Keratinocyte (primary cell): ENCODE data around the gene CCND2. TPM values are rescaled to one million over a fixed set of nuclear protein-coding genes. Genes with fewer than 3 reads are reported as not detected.

ENCODE experiments used
- DNase-seq: peaks from one replicate; pipeline ENCODE4 v3.0.0-alpha.2; 2011; ENCODE audit warnings: low read depth, missing footprints, low spot score
- FAIRE-seq: peaks from 2 replicates; lab custom pipeline; 2011; peaks lifted over from hg19 to GRCh38; lab: Jason Lieb, UNC
- H2AFZ ChIP-seq: 2 replicates; pipeline ENCODE4 v1.6.0; 2012; ENCODE audit warnings: low read length, control low read depth, inconsistent platforms; ENCODE audit not compliant: control insufficient read depth
- H3K27ac ChIP-seq: 2 replicates; pipeline ENCODE4 v1.5.1; 2011; ENCODE audit warnings: low read length; ENCODE audit not compliant: control insufficient read depth, insufficient read depth
- H3K27me3 ChIP-seq: 3 replicates; pipeline ENCODE4 v1.6.0; 2011; ENCODE audit warnings: low read length; ENCODE audit not compliant: control insufficient read depth, insufficient read depth; ENCODE audit errors: extremely low read depth
- H3K36me3 ChIP-seq, 2 experiments: 2 replicates in 1 of 2; 3 replicates in 1 of 2; pipeline ENCODE4 v1.5.1; 2011; ENCODE audit warnings: low read length in 2 of 2, mild to moderate bottlenecking in 1 of 2; ENCODE audit not compliant: control insufficient read depth in 2 of 2, insufficient read depth in 2 of 2; ENCODE audit errors: extremely low read depth in 1 of 2
- H3K4me1 ChIP-seq: 3 replicates; pipeline ENCODE4 v1.5.1; 2011; ENCODE audit warnings: low read length; ENCODE audit not compliant: control insufficient read depth, insufficient read depth; ENCODE audit errors: extremely low read depth
- H3K4me2 ChIP-seq: 3 replicates; pipeline ENCODE4 v1.6.0; 2011; ENCODE audit warnings: low read depth, low read length; ENCODE audit not compliant: control insufficient read depth, insufficient read depth; ENCODE audit errors: extremely low read depth
- H3K4me3 ChIP-seq, 3 experiments: fragments of 200-600 bp in 1 of 3; sonication (generic) in 1 of 3; 2 replicates in 2 of 3; 3 replicates in 1 of 3; pipeline ENCODE4 v1.5.1; 2011 to 2016; ENCODE audit warnings: low read length in 3 of 3, mild to moderate bottlenecking in 3 of 3, control low read depth in 2 of 3, inconsistent platforms in 1 of 3, low read depth in 1 of 3, mixed read lengths in 1 of 3, mixed run types in 1 of 3, moderate library complexity in 1 of 3; ENCODE audit not compliant: control insufficient read depth in 2 of 3, insufficient read depth in 2 of 3; ENCODE audit errors: extremely low read depth in 1 of 3
- H3K79me2 ChIP-seq: 2 replicates; pipeline ENCODE4 v1.6.0; 2012; ENCODE audit warnings: low read length; ENCODE audit not compliant: control insufficient read depth, insufficient read depth
- H3K9ac ChIP-seq: 3 replicates; pipeline ENCODE4 v1.6.0; 2011; ENCODE audit warnings: low read length; ENCODE audit not compliant: control insufficient read depth, insufficient read depth; ENCODE audit errors: extremely low read depth
- H3K9me1 ChIP-seq: 3 replicates; pipeline ENCODE4 v1.6.0; 2011; ENCODE audit warnings: low read length; ENCODE audit not compliant: control insufficient read depth, insufficient read depth; ENCODE audit errors: extremely low read depth
- H3K9me3 ChIP-seq: 2 replicates; pipeline ENCODE4 v1.5.1; 2012; ENCODE audit warnings: low read depth, low read length; ENCODE audit not compliant: control insufficient read depth
- H4K20me1 ChIP-seq: 3 replicates; pipeline ENCODE4 v1.6.0; 2011; ENCODE audit warnings: low read length; ENCODE audit not compliant: control insufficient read depth, insufficient read depth; ENCODE audit errors: extremely low read depth
- CTCF ChIP-seq, 3 experiments: IDR thresholded peaks in 1 of 3; conservative IDR thresholded peaks in 1 of 3; optimal IDR thresholded peaks in 1 of 3; 2 replicates in 2 of 3; 3 replicates in 1 of 3; pipeline versions ENCODE3 to v1.5.1; 2011; ENCODE audit warnings: low read length in 3 of 3, mild to moderate bottlenecking in 3 of 3, moderate library complexity in 2 of 3, control low read depth in 1 of 3, inconsistent platforms in 1 of 3; ENCODE audit not compliant: insufficient read depth in 2 of 3; ENCODE audit errors: extremely low read depth in 1 of 3
- EZH2 ChIP-seq: IDR thresholded peaks from one replicate; pipeline ENCODE4 v1.6.1; 2012; ENCODE audit warnings: inconsistent platforms, mild to moderate bottlenecking, low read length, moderate library complexity
- dilution Hi-C: fragments of 300-500 bp; cut with MboI; formaldehyde crosslinking; loops from one replicate; pipeline ENCODE4 v1.7.0; 2020; ENCODE audit warnings: low sequenced_read_pairs; ENCODE audit not compliant: extremely low pct_ligation_motif_present
- polyA plus RNA-seq, 5 experiments: library from polyadenylated mRNA; depleted of rRNA in 3 of 5; stranded (reverse) in 3 of 5; stranded (forward) in 1 of 5; unstranded in 1 of 5; fragments of >200 nt; gene quantifications; 1 replicate in 1 of 5; 2 replicates in 3 of 5; 3 replicates in 1 of 5; pipeline versions ENCODE4 v1.2.1 to v1.2.3, GENCODE V29; 2011 to 2012; ENCODE audit warnings: missing spikeins in 2 of 5, low read depth in 1 of 5, low replicate concordance in 1 of 5

The CCND2 gene
- polyA plus RNA-seq, 1 donor (not counting 4 experiments of a cell fraction or from before 2014, with no cell fraction given): 324 TPM

- H3K27me3 ChIP-seq: peaks cover 26% of the 10 kb centered on the region
- peak overlapping the region; percentile 41 for H2AFZ ChIP-seq
- H3K4me1 ChIP-seq: peaks cover 32% of the 10 kb centered on the region
Measured at GRCh38 chr12:4270831-4271716, 2.5 kb upstream of the CCND2 start.

GRCh38 chr12:4271717-4272423, 1.7 kb upstream of the CCND2 start:
- H3K36me3 ChIP-seq: peaks cover 5 to 13% of the 10 kb centered on the region in 2 experiments
- peak overlapping the region; percentile 98 for H3K9ac ChIP-seq
- no peaks in the 10 kb centered on the region for H3K9me3 ChIP-seq
- peak overlapping the region; percentile 93 for H3K27ac ChIP-seq
- FAIRE-seq (peak; percentile 52), DNase-seq (peak; percentile 68)
- TF ChIP-seq CTCF (optimal IDR thresholded peaks at IDR 0.05 in 1 of 3, IDR thresholded peaks at IDR 0.05 in 1 of 3, conservative IDR thresholded peaks at IDR 0.05 in 1 of 3; ENCODE audit: extremely low read depth in 1 of 3, insufficient read depth in 2 of 3, low read length in 3 of 3) (no peak), EZH2 (no peak)
- H4K20me1 ChIP-seq: peaks cover 5% of the 10 kb centered on the region
- peaks cover 20% of the 10 kb centered on the region for H3K27me3 ChIP-seq
- H3K4me2 ChIP-seq: peak overlapping the region; percentile 97
- peaks cover 40% of the 10 kb centered on the region for H3K4me1 ChIP-seq
- H2AFZ ChIP-seq: peak overlapping the region; percentile 60
- H3K4me3 ChIP-seq: peak overlapping the region; percentile 68 to 94 (median 75)
- H3K79me2 ChIP-seq: peaks cover 34% of the 10 kb centered on the region
- dilution Hi-C loops: no loop called here
- H3K9me1 ChIP-seq: no peaks in the 10 kb centered on the region

More at GRCh38 chr12:4270831-4271716, 2.5 kb upstream of the CCND2 start:
- H3K79me2 ChIP-seq: peaks cover 26% of the 10 kb centered on the region
- H3K27ac ChIP-seq: peak overlapping the region; percentile 93
- H3K9me1 ChIP-seq: no peaks in the 10 kb centered on the region
- peak; percentile 53 for FAIRE-seq
- H3K36me3 ChIP-seq: peaks cover 1 to 6% of the 10 kb centered on the region in 2 experiments
- no peaks in the 10 kb centered on the region for H3K9me3 ChIP-seq
- dilution Hi-C loops: no loop called here
- TF ChIP-seq EZH2: no peak
- TF ChIP-seq CTCF (optimal IDR thresholded peaks at IDR 0.05 in 1 of 3, IDR thresholded peaks at IDR 0.05 in 1 of 3, conservative IDR thresholded peaks at IDR 0.05 in 1 of 3; ENCODE audit: extremely low read depth in 1 of 3, insufficient read depth in 2 of 3, low read length in 3 of 3): no peak
- H4K20me1 ChIP-seq: no peaks in the 10 kb centered on the region
- DNase-seq: no peak
- peak overlapping the region; percentile 98 for H3K9ac ChIP-seq
- peak overlapping the region; percentile 97 for H3K4me2 ChIP-seq
- peak overlapping the region; percentile 28 to 94 (median 68) for H3K4me3 ChIP-seq
